ENCODE results near the gene PPP4C. TPM values are rescaled to one million over a fixed set of nuclear protein-coding genes. Genes with fewer than 3 reads are reported as not detected.
"Not testable (repeated sequence)": the region's sequence is repeated elsewhere in the genome, so short reads cannot be mapped to it uniquely, and the experiment has no call there.

The PPP4C gene
- total and polyA plus RNA-seq, 12 donors: 34.5 to 82.1 (median 42.4) TPM

DNA sequence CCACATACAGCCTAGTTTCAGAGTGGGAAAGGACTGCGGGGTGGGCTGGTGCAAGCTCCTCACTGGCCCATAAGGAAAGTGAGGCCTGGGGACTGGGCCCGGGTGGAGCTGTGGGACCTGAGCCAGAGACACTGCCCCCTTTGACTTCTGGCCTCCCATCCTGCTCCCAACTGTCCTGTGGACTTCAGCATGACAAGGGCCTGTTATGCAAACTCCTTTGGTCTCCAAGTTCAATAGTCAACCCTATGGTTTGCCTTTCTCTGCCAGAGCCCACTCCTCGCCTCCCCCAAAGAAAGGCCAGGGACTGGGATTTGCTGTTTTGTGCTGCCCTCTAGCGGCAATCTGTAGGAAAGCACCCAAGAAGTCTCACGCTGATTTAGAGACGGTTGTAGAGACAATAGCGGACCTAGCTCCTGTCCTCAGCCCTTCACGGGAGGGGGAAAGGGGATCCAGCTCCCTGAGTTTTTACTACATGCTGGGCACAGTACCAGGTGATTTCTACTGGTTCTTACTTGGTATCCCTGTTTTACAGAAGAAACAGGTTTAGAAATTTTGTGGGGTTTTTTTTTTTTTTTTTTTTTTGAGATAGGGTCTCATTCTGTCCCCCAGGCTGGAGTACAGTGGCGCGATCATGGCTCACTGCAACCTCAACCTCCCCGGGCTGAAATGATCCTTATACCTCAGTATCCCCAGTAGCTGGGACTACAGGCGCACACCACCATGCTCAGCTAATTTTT is 43.5 kb upstream of the PPP4C start:
- DNase-seq (no peak), ATAC-seq (peak in 1 of 8 donors; percentile 24)
- no peak overlapping the region for H3K27ac ChIP-seq
- peaks cover 0 to 10% (median 6%) of the 10 kb centered on the region in 9 donors for H3K4me1 ChIP-seq
- H3K9me3 ChIP-seq: no peaks in the 10 kb centered on the region
- peaks cover 4 to 91% (median 78%) of the 10 kb centered on the region in 7 donors for H3K27me3 ChIP-seq
- intact Hi-C loops (cut with DNase I): no loop called here
- WGBS, 2 donors: 22 to 24% methylated on average over 12 of the region's 12 CpGs
- no peaks in the 10 kb centered on the region for H3K36me3 ChIP-seq
- no peak overlapping the region for H3K4me3 ChIP-seq
- TF ChIP-seq, protein P1, sequence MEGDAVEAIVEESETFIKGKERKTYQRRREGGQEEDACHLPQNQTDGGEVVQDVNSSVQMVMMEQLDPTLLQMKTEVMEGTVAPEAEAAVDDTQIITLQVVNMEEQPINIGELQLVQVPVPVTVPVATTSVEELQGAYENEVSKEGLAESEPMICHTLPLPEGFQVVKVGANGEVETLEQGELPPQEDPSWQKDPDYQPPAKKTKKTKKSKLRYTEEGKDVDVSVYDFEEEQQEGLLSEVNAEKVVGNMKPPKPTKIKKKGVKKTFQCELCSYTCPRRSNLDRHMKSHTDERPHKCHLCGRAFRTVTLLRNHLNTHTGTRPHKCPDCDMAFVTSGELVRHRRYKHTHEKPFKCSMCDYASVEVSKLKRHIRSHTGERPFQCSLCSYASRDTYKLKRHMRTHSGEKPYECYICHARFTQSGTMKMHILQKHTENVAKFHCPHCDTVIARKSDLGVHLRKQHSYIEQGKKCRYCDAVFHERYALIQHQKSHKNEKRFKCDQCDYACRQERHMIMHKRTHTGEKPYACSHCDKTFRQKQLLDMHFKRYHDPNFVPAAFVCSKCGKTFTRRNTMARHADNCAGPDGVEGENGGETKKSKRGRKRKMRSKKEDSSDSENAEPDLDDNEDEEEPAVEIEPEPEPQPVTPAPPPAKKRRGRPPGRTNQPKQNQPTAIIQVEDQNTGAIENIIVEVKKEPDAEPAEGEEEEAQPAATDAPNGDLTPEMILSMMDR (IDR thresholded peaks at IDR 0.05): peak in 8 of 9 donors; percentile 36 to 77 (median 60)

DNA sequence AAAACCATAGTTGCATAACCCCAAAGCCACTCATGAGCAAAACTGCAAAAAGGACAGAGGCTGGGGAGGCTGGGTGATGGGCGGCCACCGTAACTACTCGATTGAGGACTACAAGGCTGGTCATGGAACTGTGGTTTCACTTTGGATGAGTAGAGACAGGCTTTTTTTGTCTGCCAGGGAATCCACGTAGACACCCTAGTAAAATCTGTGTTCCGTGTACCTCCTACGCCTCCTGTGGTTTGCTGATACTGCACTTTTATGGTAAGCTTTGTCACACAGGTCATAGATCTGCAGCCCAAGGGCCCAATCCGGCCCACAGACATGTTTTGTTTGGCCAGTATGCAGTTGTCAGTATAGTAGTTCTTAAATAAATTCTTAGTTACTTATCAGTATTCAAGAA is 42.5 kb upstream of the PPP4C start:
- H3K4me3 ChIP-seq: no peak overlapping the region
- peaks cover 0 to 10% (median 6%) of the 10 kb centered on the region in 9 donors for H3K4me1 ChIP-seq
- H3K27me3 ChIP-seq: peaks cover 4 to 81% (median 74%) of the 10 kb centered on the region in 7 donors
- ATAC-seq (no peak), DNase-seq (no peak)
- WGBS, 2 donors: 76 to 77% methylated on average over 7 of the region's 7 CpGs
- TF ChIP-seq, protein P1 (IDR thresholded peaks at IDR 0.05): no peak
- intact Hi-C loops (cut with DNase I): no loop called here
- H3K27ac ChIP-seq: no peak overlapping the region
- H3K9me3 ChIP-seq: no peaks in the 10 kb centered on the region
- H3K36me3 ChIP-seq: no peaks in the 10 kb centered on the region

DNA sequence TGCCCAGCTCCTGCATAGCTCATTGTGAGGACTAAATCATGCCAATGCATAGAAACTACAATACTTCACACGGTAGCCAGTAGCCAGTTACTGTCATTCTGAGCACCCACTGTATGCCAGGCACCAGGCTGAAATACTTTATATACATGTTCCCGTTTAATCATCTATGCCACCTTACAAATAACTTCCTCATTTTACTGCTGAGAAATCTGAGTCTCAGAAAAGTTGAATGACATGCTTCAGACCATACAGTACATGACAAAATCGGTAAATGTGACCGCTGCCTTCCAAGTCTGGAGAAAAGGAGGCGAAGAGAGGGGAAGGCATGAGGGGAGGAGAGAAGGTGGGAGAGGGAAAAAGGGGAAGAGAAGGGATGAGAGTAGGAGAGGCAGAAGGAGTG is 35.6 kb upstream of the PPP4C start:
- no peaks in the 10 kb centered on the region for H3K4me1 ChIP-seq
- no peak overlapping the region for H3K27ac ChIP-seq
- WGBS, 2 donors: 65 to 81% methylated on average over 5 of the region's 5 CpGs
- H3K27me3 ChIP-seq: peaks cover 0 to 15% (median 8%) of the 10 kb centered on the region in 7 donors
- TF ChIP-seq, protein P1 (IDR thresholded peaks at IDR 0.05): no peak
- H3K9me3 ChIP-seq: no peaks in the 10 kb centered on the region
- no peaks in the 10 kb centered on the region for H3K36me3 ChIP-seq
- ATAC-seq (no peak), DNase-seq (no peak)
- intact Hi-C loops (cut with DNase I): no loop called here
- H3K4me3 ChIP-seq: no peak overlapping the region

DNA sequence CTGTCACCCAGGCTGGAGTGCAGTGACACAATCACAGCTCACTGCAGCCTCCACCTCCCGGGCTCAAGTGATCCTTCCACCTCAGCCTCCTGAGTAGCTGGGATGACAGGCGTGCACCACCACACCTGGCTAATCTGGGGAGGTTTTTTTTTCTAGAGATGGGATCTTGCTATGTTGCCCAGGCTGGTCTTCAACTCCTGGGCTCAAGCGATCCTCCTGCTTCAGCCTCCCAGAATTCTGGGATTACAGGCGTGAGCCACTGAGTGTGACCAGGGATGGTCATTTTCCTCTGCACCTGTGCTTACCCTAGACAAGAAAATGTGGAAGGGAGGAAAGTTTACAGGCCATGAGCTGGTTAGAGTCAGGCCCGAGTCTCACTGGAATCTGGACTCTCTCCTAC is 35.1 kb upstream of the PPP4C start:
- peaks cover 0 to 12% (median 6%) of the 10 kb centered on the region in 7 donors for H3K27me3 ChIP-seq
- H3K4me1 ChIP-seq; intact Hi-C loops (cut with DNase I); DNase-seq; ATAC-seq; H3K4me3 ChIP-seq; H3K27ac ChIP-seq; H3K9me3 ChIP-seq; H3K36me3 ChIP-seq: not testable (repeated sequence)
- WGBS, 2 donors: 81 to 84% methylated on average over 5 of the region's 5 CpGs

DNA sequence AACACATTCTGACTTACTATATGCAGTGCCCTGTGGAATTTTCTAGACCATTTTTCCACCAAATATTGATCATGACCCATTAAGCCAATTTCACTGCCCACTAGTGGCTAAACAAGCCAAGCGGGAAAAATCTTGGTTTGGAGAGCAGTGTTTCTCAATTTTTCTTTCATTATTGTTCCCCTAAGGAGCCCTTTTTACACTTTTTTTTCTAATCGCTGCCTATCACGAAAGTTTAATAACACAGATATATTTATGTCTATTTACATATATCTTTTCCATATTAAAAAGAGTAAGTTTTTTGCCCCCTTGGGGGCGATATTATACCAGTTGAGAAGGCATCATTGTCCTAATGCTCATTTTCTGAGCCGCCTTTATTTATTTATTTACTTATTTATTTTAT is 34.0 kb upstream of the PPP4C start:
- Histone ChIP-seq H3K4me3 (no peak overlapping the region), H3K27me3 (peaks cover 0 to 8% (median 0%) of the 10 kb centered on the region in 7 donors), H3K4me1 (no peaks in the 10 kb centered on the region), H3K9me3 (no peaks in the 10 kb centered on the region), H3K36me3 (no peaks in the 10 kb centered on the region), H3K27ac (no peak overlapping the region)
- ATAC-seq (peak in 1 of 8 donors; percentile 33), DNase-seq (no peak)
- 23 to 33% methylated on average over 5 of the region's 5 CpGs for WGBS, 2 donors
- intact Hi-C loops (cut with DNase I): no loop called here
- TF ChIP-seq, protein P1 (IDR thresholded peaks at IDR 0.05): peak; percentile 29 to 62 (median 50)
